ENCODE measurements around the gene RBL2. TPM values are rescaled to one million over a fixed set of nuclear protein-coding genes. Genes with fewer than 3 reads are reported as not detected.
"Not testable (repeated sequence)": the region's sequence is repeated elsewhere in the genome, so short reads cannot be mapped to it uniquely, and the experiment has no call there.

Gene RBL2
- total RNA-seq, 2 experiments from 2014 or later, result 48.3 to 49.2 TPM

DNA sequence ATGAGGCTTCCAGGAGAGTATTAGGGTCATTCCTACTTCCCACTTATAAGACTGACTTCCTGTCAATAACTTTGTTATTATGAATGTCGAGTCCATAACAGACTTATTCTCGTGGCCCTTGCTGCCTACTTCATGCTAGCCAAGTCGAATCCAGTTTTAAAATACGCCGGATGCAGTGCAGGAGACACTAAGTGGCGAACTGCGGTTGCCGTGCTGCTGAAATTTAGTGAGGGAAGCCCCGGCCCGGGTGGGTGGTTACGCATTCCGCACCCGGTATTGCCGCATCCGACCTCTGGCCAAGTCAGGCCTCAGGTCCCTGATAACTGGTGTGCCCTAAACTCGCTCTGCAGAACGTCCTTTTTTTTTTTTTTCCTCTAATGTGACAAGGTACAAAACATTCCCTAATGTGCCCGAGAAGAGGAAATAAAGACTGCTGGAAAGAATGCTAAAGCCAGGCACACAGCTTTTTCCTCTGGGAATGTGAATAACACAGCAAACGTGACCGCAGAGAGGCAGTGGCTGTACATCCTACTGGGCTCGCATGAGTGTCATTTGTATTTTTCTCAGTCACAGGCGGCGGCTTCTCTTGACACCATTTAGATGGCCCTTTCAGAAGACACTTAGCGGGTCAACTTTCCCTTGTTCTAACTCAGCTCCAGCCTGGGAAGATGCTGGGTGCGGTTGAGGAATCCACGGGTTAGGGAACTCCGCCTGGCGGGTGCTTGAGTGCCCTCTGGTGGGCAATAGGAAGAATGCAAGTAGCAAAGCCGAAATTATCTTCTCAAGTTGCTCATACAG, 75.8 kb downstream of the RBL2 start:
- DNase-seq, result peak; percentile 26
- H3K4me3 Mint-ChIP-seq, result no peak overlapping the region
- peaks cover 6% of the 10 kb centered on the region for H3K9me3 Mint-ChIP-seq
- peaks cover 23% of the 10 kb centered on the region for H3K4me1 Mint-ChIP-seq
- H3K36me3 Mint-ChIP-seq, result peaks cover 6% of the 10 kb centered on the region
- peaks cover 7% of the 10 kb centered on the region for H3K27me3 Mint-ChIP-seq
- no peak overlapping the region for H3K27ac Mint-ChIP-seq

- Mint-ChIP-seq H3K4me1 (peaks cover 26% of the 10 kb centered on the region), H3K27me3 (peaks cover 8% of the 10 kb centered on the region), H3K4me3 (no peak overlapping the region), H3K9me3 (peaks cover 6% of the 10 kb centered on the region), H3K27ac (no peak overlapping the region), H3K36me3 (peaks cover 7% of the 10 kb centered on the region)
- DNase-seq, result no peak
These were observed 76.4 kb downstream of the RBL2 start for GRCh38 chr16:53510704-53511070.

- no peak overlapping the region for H3K27ac Mint-ChIP-seq
- H3K36me3 Mint-ChIP-seq, result peaks cover 10% of the 10 kb centered on the region
- H3K27me3 Mint-ChIP-seq, result peaks cover 12% of the 10 kb centered on the region
- DNase-seq, result no peak
- H3K4me3 Mint-ChIP-seq, result no peak overlapping the region
- peaks cover 6% of the 10 kb centered on the region for H3K9me3 Mint-ChIP-seq
- peaks cover 26% of the 10 kb centered on the region for H3K4me1 Mint-ChIP-seq
These were observed 76.8 kb downstream of the RBL2 start for GRCh38 chr16:53511084-53511402.

DNA sequence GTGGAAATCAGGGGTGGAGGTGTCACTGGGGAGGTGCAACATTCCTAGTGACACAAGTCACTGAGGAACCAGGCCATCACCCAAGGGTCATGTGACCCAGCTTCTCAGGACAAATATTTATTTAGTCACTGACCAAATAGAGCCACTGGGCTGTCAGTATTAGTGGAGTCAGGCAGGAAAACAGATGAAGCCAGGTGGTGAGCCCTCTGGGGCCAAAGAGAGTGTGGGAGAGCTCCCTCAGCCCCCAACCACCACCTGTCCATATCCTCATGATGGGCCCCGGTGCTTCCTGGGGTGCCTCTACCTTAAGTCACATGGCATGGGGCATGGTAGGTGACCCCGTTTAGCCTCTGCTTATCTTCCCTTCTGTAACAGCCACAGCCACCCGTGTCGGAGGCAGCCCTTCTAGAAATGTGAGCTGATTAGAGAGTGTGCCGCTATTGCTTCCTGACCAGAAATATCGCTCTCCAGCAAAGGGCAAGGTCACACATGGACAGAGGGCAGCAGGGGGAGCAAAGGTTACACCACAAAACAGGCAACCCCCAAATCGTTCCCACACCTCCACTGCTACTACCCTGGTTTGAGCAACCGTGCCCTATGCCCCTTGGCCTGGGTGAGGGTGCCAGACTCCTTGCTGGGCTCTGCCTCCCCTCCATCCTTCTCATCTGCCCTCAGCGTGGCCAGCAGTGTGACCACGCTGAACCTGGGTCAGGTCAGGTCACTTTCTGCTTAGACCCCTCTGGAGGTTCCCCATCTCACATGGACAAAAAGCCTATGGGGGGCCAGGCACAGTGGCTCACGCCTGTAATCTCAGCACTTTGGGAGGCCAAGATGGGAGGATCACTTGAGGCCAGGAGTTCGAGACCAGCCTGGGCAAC, 77.4 kb downstream of the RBL2 start:
- peaks cover 23% of the 10 kb centered on the region for H3K4me1 Mint-ChIP-seq

DNA sequence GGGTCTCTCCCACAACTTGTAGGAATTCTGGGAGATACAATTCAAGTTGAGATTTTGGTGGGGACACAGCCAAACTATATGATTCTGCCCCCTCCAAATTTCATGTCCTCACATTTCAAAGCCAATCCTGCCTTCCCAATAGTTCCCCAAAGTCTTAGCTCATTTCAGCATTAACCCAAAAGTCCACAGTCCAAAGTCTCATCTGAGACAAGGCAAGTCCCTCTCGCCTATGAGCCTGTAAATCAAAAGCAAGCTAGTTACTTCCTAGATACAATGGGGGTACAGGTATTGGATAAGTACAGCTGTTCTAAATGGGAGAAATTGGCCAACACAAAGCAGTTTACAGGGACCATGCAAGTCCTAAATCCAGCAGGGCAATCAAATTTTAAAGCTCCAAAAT, 78.5 kb downstream of the RBL2 start:
- H3K27ac Mint-ChIP-seq, DNase-seq, H3K9me3 Mint-ChIP-seq, H3K4me3 Mint-ChIP-seq: not testable (repeated sequence)
- Mint-ChIP-seq H3K36me3 (peaks cover 10% of the 10 kb centered on the region), H3K4me1 (peaks cover 27% of the 10 kb centered on the region), H3K27me3 (peaks cover 19% of the 10 kb centered on the region)

More for the DNA sequence above, 77.4 kb downstream of the RBL2 start:
- Mint-ChIP-seq H3K27ac (no peak overlapping the region), H3K4me3 (no peak overlapping the region), H3K27me3 (peaks cover 14% of the 10 kb centered on the region), H3K9me3 (peaks cover 6% of the 10 kb centered on the region), H3K36me3 (peaks cover 10% of the 10 kb centered on the region)
- DNase-seq, result no peak

- Mint-ChIP-seq H3K36me3 (peaks cover 13% of the 10 kb centered on the region), H3K27me3 (peaks cover 21% of the 10 kb centered on the region), H3K9me3 (peaks cover 8% of the 10 kb centered on the region), H3K27ac (no peak overlapping the region), H3K4me1 (peaks cover 47% of the 10 kb centered on the region), H3K4me3 (no peak overlapping the region)
- DNase-seq, result no peak
These were observed 81.0 kb downstream of the RBL2 start for GRCh38 chr16:53515259-53515658.

GRCh38 chr16:53515811-53516210, 81.5 kb downstream of the RBL2 start:
- H3K36me3 Mint-ChIP-seq, result peaks cover 13% of the 10 kb centered on the region
- peaks cover 42% of the 10 kb centered on the region for H3K4me1 Mint-ChIP-seq
- H3K27me3 Mint-ChIP-seq, result peaks cover 25% of the 10 kb centered on the region
- H3K27ac Mint-ChIP-seq, result no peak overlapping the region
- peaks cover 8% of the 10 kb centered on the region for H3K9me3 Mint-ChIP-seq
- no peak for DNase-seq
- H3K4me3 Mint-ChIP-seq, result no peak overlapping the region

DNA sequence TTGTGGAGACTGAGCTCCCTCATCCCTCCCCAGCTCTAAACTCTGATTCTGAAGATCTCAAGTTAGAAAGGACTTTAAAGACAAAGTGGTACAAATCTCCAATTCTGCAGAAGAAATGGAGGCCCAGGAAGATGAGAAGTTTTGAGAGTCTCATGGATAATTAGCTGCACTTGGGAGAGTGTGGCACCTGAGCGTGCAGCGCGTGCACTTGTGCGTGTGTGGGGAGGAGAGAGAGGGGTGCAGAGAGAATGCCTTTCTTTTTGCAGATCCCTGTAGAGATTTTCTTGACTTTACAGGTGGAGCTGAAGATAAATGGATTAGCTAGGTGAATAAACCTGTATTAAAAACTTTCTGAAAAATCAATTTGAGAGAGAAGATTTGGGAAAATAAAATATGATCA, 83.6 kb downstream of the RBL2 start:
- H3K36me3 Mint-ChIP-seq, result peaks cover 13% of the 10 kb centered on the region
- DNase-seq, result no peak
- peak overlapping the region; percentile 66 for H3K4me3 Mint-ChIP-seq
- H3K27me3 Mint-ChIP-seq, result peaks cover 26% of the 10 kb centered on the region
- peaks cover 41% of the 10 kb centered on the region for H3K4me1 Mint-ChIP-seq
- peak overlapping the region; percentile 46 for H3K27ac Mint-ChIP-seq
- peaks cover 8% of the 10 kb centered on the region for H3K9me3 Mint-ChIP-seq

DNA sequence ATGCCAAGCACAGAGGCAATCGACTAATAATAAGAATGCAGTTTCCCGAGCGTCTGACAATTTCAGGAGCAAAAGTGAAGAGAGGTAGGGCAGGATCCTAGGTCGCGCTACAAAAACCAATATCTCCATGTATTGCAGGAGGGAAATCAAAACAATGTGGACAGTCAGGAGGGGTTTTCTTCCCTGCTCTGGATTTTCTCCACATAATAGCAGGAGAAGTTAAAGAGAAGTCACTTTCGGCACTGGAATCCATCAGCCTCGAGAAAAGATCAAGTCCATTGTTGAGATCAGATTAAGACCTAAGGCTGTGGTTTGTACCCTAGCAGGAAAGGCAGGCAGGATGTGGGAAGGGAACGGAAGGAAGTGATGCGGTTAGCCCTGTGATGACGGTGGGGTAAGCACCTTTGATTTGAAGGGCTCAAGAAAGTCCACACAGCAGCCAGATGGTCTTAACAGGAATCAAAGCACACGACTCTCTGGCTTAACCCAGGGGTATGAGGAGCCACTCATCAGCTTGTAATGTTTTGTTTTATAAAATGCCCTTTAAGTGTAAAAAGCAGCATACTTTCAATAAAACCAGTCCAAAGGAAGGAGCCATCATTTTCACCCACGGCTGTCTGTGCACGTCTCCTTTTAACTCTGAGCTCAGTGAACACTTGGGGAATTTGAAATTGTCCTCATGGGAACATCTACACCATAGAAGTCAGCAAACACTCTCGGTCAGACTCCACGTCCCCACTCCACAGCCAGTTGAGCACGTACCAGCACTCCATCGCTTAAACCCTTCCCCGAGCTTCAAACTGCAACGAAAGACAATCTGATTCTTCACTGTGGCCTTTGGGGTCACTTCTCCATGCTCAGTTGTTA, 84.5 kb downstream of the RBL2 start:
- peak overlapping the region; percentile 80 for H3K27ac Mint-ChIP-seq
- peak overlapping the region; percentile 57 for H3K4me3 Mint-ChIP-seq
- peaks cover 41% of the 10 kb centered on the region for H3K4me1 Mint-ChIP-seq
- H3K27me3 Mint-ChIP-seq, result peaks cover 26% of the 10 kb centered on the region
- peaks cover 13% of the 10 kb centered on the region for H3K36me3 Mint-ChIP-seq
- H3K9me3 Mint-ChIP-seq, result peaks cover 8% of the 10 kb centered on the region
- DNase-seq, result peak; percentile 78

- Mint-ChIP-seq H3K9me3 (peaks cover 2% of the 10 kb centered on the region), H3K36me3 (peaks cover 7% of the 10 kb centered on the region), H3K27ac (peak overlapping the region; percentile 80), H3K4me3 (peak overlapping the region; percentile 57), H3K27me3 (peaks cover 19% of the 10 kb centered on the region), H3K4me1 (peaks cover 37% of the 10 kb centered on the region)
- DNase-seq, result no peak
These were observed 85.3 kb downstream of the RBL2 start for GRCh38 chr16:53519417-53520091.

- Mint-ChIP-seq H3K4me3 (no peak overlapping the region), H3K4me1 (peaks cover 16% of the 10 kb centered on the region), H3K36me3 (peaks cover 2% of the 10 kb centered on the region), H3K27ac (no peak overlapping the region), H3K9me3 (peaks cover 2% of the 10 kb centered on the region), H3K27me3 (peaks cover 9% of the 10 kb centered on the region)
- no peak for DNase-seq
These were observed 89.0 kb downstream of the RBL2 start for GRCh38 chr16:53523126-53523804.

GRCh38 chr16:53523971-53524548, 89.8 kb downstream of the RBL2 start:
- Mint-ChIP-seq H3K27me3 (peaks cover 9% of the 10 kb centered on the region), H3K4me3 (no peak overlapping the region), H3K4me1 (peaks cover 8% of the 10 kb centered on the region), H3K9me3 (peaks cover 2% of the 10 kb centered on the region), H3K27ac (no peak overlapping the region), H3K36me3 (peaks cover 2% of the 10 kb centered on the region)
- DNase-seq, result no peak

DNA sequence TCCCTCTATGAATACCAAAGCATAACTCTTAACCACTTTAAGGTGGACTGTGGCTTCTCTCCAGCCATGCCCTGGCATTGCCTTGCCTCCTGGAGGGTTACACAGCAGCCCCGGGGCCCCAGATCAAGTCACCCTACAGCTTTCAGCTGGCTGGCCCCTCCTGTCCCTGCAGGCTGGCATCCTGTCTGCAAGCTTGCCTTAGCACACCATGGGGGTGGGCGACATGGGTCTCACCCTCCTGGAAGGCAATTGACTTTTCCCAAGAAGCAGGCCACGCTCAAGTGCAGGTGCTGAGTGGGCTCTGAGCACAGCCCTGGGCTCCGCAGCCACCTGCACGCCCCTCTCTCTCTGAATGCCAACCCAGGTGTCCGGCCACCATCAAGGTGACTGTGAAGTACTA, 94.5 kb downstream of the RBL2 start:
- Mint-ChIP-seq H3K4me3 (no peak overlapping the region), H3K27me3 (peaks cover 15% of the 10 kb centered on the region), H3K36me3 (no peaks in the 10 kb centered on the region), H3K9me3 (no peaks in the 10 kb centered on the region), H3K4me1 (no peaks in the 10 kb centered on the region), H3K27ac (no peak overlapping the region)
- DNase-seq, result no peak

DNA sequence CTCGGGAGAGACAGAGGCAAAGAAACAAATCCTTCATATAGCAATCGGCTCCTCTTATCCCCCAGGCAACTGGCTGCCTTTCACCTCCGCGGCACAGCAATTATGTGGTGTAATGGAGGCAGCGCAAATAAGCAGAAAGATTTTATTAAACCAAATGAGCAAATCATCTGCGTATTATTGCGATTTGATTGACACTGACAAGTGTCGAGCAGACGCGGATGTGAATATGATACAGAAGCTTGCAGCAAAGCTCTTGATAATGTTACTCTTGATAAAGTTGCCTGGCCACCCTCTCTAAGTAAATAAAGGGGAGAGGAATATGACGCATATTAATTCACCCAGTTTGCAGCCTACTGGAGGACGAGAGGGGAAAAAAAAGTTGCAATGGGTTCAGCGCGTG, 95.2 kb downstream of the RBL2 start:
- no peak overlapping the region for H3K4me3 Mint-ChIP-seq
- H3K9me3 Mint-ChIP-seq, result no peaks in the 10 kb centered on the region
- H3K27ac Mint-ChIP-seq, result no peak overlapping the region
- no peak for DNase-seq
- H3K27me3 Mint-ChIP-seq, result peaks cover 15% of the 10 kb centered on the region
- H3K36me3 Mint-ChIP-seq, result no peaks in the 10 kb centered on the region
- H3K4me1 Mint-ChIP-seq, result peaks cover 6% of the 10 kb centered on the region

All from activated naive CD8-positive, alpha-beta T cell treated with anti-CD3 and anti-CD28 coated beads for 36 hours (primary cell).